GM18517 (cell line): Measurements from ENCODE around the gene STEAP1B.
"Not testable (repeated sequence)": the region's sequence is repeated elsewhere in the genome, so short reads cannot be mapped to it uniquely, and the experiment has no call there.

Experiments
- ATAC-seq: cut with Tn5 transposase; IDR thresholded peaks from one replicate; pipeline ENCODE4 v1.9.1; 2021; ENCODE audit warnings: mild to moderate bottlenecking, moderate library complexity; ENCODE audit not compliant: unreplicated experiment

Gene STEAP1B

GRCh38 chr7:22499888-22500689 lies at the start of gene STEAP1B:
Gene STEAP1B, minus strand, starts transcription at chr7:22500188. Its CDS starts 5,333 bp downstream, at chr7:22494855.
- peak; percentile 90 for ATAC-seq

DNA sequence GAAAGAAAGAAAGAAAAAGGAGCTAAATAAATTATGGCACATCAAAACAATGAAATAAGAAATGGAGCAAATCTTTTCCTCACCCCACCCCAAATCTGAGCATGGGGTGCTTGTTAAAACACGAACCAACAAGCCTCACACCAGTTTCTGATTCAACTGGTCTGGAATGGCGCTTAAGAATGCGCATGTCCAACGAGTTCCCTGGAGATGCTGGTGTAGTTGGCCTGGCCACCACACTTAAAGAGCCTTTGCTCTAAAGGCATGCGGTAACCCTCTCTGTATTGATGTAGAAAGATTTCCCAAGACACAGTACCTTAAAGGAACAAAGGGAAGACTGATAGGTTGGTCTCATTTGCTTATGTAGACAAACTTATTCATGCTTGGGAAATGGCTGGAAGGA lies 49.1 kb upstream of the STEAP1B start:
- ATAC-seq: no peak

GRCh38 chr7:22548313-22548712 lies 48.3 kb upstream of the STEAP1B start:
- ATAC-seq: no peak

DNA sequence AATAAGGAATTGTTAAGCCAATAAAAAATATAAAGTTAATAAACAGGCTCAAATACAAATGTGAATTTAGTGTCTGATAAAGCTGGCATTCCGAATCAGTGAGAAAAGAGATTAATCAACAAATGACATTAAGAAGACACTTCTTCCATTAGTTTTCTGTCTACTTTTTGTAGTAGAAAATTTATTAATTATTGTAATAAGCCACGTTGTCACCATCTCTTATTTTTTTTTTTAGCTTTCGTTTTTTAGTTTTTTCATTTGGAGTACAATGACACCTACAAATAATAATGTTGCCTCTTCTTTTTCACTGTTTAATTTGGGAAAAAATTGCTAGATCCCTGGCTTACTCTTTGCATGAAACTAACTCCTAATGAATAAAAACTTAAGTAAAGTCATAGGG lies 46.8 kb upstream of the STEAP1B start:
- ATAC-seq: no peak

- ATAC-seq: no peak
These were observed 45.5 kb upstream of the STEAP1B start for GRCh38 chr7:22545529-22545928.

DNA sequence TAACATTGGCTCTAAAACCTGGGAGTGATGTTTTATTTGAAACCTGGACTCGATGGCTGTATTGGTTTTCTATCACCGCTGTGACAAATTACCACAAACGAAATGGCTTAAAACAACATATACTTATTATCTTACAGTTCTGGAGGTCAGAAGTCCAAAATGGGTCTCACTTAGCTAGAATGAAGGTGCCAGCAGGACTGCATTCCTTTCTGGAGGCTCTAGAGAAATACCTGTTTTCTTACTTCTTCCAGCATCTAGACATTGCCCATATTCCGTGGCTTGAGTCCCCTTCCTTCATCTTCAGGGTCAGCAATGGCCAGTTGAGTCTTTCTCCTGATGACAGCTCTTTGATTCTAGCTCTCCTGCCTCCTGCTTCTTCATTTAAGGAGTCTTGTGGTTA lies 44.3 kb upstream of the STEAP1B start:
- no peak for ATAC-seq

GRCh38 chr7:22543169-22543568 lies 43.2 kb upstream of the STEAP1B start:
- no peak for ATAC-seq

GRCh38 chr7:22542669-22543068 lies 42.7 kb upstream of the STEAP1B start:
- no peak for ATAC-seq

DNA sequence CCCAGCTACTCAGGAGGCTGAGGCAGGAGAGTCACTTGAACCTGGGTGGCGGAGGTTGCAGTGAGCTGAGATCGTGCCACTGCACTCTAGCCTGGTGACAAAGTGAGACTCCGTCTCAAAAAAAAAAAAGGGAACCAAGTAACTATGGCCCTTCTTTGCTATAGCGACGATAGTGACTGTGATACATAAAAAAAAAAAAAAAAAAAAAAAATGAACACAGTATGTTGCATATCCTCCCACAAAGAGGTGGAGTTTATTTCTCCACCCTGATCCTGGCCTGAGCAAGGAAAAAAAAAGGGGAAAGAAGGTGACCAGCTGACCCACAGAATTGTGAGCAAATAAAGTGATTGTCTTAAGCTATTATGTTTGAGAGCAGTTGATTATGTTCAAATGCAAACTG lies 42.3 kb upstream of the STEAP1B start:
- ATAC-seq: no peak

DNA sequence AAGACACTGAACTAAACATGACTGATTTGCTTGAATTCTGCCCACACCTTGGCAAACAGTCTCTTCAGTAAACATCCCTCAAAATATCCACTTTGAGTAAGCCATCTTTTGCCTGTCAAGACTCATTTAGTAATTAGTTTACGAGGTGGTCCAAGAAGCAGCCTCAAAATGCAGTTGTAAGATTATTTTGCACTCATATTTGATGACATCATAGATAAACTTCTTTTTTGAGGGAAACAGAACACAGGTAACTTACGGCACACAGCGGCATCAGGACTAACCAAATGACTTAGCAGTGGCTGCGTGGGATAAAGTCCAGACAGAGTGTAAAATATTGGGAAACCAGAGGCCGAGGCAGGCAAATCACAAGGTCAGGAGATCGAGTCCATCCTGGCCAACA lies 41.8 kb upstream of the STEAP1B start:
- ATAC-seq: no peak

- not testable (repeated sequence) for ATAC-seq
These were observed 28.5 kb upstream of the STEAP1B start for GRCh38 chr7:22528537-22528936.

DNA sequence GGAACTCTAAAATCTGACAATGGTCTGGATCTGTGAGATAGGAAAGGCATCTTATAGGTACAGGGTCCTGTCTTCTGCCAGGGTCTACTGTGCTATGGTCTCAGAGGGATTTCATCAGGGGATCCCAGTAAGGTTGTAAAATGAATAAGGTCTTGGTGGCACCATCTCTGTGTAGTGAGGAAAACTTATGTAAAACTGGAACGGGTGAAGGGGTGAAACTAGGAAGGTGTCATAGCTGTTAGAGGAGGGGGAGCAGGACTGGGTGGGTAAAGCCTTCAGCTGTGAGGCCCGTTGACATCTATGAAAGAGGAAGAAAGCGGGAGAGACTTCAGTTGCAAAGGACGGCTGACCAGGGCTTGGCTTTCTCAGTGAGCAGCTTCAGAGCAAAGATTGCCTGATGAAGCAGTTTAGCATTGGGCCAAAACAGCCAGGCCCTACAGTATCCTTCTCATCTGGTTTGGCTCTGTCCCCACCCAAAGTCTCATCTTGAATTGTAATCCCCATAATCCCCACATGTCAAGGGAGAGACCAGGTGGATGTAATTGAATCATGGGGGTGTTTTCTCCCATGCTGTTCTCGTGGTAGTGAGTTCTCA lies 24.5 kb upstream of the STEAP1B start:
- not testable (repeated sequence) for ATAC-seq

GRCh38 chr7:22523478-22524352 lies 23.7 kb upstream of the STEAP1B start:
- ATAC-seq: not testable (repeated sequence)

DNA sequence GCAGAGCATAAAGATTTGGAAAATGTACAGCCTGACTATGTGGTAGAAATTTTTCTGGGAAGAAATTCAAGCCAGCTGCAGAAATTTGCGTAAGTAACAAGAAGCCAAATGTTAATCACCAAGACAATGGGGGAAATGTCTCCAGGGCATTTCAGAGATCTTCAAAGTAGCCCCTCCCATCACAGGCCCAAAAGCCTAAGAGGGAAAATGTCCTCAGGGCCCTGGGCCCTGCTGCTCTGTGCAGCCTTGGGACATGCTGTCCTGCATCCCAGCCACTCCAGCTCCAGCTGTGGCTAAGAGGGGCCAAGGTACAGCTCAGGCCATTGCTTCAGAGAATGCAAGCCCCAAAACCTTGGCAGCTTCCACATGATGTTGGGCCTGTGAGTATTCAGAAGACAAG lies 19.6 kb upstream of the STEAP1B start:
- ATAC-seq: not testable (repeated sequence)

DNA sequence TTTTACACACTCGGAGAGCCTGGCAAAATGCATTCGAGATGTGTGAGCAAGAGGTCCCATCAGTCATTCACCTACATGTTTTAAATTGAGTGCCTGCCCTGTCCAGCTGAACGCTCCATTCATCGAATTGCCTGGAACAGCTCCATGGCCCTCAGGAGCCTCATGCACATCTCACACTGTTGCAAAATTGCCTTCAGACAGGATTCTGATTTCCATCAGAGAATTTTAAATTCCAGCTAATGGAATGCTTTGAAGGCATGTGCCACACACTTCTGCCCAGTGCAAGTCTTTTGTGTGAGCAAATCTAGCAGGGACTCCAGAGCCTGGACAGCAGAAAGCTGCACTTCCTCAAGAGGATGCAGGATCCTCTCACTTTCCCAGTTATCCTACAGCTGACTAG lies 17.0 kb upstream of the STEAP1B start:
- not testable (repeated sequence) for ATAC-seq

DNA sequence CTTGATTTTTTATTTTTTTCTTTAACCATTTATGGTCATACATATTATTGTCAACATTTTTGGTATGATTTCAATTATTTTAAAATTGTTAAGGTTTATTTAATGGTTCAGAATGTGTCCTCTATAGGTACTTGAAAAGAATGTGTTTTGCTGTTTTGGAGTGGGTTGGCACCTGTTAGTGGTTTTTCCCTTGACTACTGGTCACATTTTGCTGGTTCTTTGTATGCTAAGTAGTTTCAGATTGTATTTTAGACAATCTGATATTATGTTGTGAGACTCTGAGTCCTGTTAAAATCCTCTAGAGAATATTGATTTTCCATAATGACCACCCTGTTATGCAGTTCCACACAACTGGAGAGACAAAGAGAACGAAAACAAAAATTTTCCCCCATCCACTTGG lies 15.0 kb upstream of the STEAP1B start:
- peak; percentile 59 for ATAC-seq

GRCh38 chr7:22507320-22507719 lies 7.3 kb upstream of the STEAP1B start:
- ATAC-seq: not testable (repeated sequence)

DNA sequence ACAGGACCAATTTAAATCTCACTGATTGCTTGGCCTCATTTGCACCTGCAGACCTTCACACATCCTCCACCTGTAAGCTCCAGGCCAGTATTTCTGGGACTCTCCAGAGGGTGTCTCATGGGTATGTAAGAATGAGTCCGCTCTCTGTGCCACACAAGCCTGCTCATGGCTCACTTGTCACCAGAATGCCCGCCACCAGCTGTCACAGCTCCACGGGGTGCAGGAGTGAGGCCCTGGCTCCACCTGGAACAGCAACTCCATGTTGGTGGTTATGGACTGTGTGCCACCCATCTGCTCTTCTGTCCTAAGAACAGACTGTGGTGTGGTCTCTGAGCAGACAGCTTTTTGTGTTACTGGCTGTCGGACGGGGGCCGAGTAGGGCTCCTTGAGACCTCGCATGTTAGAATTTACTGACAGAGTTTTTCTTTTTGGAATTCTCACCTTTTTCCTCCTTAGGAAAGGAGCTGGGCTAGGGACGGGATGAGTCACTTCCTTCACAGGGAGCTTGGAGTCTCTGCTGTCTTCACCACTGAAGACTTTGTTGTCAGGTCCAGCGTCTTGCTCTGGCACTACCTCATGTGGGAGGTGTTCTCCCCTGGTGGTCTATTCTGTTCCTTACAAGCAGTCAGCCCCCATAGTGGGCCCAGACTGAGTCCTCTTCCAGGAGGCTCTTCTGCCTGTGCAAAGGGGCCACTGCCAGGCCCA lies 6.5 kb upstream of the STEAP1B start:
- not testable (repeated sequence) for ATAC-seq

DNA sequence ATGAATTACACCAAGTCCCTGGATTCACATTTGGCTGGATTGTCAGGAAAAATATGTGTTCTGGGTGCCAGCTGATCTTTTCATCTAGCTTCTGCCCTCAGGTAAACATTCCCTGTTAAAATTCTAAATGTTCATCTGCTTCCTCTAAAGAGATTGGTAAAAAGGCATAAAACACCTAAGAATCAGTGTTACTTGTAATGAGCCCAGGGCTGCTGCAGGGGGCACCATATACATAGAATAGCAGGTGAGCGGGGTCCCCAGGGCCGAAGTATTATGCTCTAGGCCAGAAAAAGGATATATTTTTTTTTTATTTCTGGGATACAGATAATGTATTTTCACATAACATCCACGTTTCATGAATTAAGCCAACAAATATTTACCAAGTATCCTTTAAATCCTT lies 4.5 kb upstream of the STEAP1B start:
- not testable (repeated sequence) for ATAC-seq

DNA sequence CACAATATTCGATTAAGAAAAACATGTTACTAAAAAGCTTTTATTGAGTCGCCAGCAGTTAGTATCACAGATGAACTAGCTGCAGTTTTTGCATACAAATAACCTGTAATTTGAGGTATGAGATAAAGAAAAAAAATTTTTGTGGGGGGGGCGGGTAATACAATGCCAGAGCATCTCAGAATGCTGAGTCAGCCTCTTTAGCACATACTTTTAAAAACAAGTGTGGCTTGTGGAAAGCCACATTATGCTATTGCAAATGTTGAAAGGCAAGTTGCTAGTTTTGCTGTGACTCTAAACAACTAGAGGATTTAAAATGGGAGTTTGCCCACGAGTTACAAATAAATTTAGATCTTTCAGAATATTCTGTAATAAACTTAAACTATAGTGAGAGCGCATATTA lies 2.1 kb upstream of the STEAP1B start:
- not testable (repeated sequence) for ATAC-seq

DNA sequence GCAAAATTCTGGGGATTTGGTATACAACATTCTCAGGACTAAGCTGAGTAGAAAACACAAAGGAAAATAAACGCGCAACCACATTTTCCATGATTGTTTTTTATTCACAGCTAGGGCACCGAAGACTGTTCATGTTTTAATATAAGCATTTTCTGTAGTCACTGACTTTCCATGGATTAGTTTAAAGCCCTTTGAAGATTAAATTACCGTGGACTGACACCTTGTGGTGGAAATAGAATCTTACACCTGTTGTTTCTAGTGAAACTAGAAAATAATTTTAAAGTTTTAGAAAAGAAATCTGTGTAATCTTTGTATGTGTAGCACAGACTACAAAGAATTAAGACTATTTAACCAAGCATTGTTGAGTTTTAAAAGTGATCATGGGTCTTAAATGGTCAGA lies 1.3 kb upstream of the STEAP1B start:
- not testable (repeated sequence) for ATAC-seq
